Suprapubic skin (tissue), 3 donors: ENCODE measurements around the gene LRRC8C.

ENCODE experiments used
- POLR2A ChIP-seq, 2 donors: fragments of 450-650 bp; IDR thresholded peaks; one replicate each; pipeline ENCODE4 v1.6.1; 2017; ENCODE audit warnings: antibody characterized with exemption in 2 of 2, mild to moderate bottlenecking in 2 of 2, moderate library complexity in 2 of 2
- TF ChIP-seq, protein P1 (sequence below), 2 donors: fragments of 200-600 bp in 1 of 2; fragments of 450-650 bp in 1 of 2; sonication (generic) in 1 of 2; IDR thresholded peaks; one replicate each; pipeline ENCODE4 v1.5.1; 2016 to 2019; ENCODE audit warnings: antibody characterized with exemption in 2 of 2, mild to moderate bottlenecking in 1 of 2, moderate library complexity in 1 of 2

DNA sequence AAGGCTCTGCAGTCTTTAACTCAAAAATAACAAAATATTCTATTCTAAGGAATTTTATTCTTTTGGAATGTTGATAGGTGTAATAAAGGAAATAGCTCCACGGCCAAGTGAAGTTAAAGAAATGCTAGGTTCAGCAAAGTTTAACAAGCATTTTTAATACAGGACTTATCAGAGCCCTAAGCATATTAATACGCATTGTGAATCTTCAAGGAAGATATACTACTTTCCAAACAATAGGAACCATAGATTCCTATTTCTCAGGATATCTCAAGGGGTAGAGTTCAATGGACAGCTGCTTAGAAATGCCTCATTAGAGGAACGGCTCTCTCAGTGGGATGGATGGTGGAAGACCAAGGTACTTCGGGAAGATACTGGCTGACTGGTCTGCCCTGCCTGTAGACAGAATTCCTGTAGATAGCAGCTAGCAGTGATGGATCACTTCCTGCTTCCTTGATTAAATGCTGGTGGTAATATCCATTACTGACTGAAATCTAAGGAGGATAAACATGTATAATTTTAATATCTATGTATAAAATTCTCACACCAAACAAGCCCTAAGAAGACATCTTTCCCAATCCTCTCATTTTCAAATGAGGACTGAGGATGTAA lies 8.1 kb upstream of the LRRC8C start:
- no peak for TF ChIP-seq POLR2A (IDR thresholded peaks at IDR 0.05)
- TF ChIP-seq, protein P1, sequence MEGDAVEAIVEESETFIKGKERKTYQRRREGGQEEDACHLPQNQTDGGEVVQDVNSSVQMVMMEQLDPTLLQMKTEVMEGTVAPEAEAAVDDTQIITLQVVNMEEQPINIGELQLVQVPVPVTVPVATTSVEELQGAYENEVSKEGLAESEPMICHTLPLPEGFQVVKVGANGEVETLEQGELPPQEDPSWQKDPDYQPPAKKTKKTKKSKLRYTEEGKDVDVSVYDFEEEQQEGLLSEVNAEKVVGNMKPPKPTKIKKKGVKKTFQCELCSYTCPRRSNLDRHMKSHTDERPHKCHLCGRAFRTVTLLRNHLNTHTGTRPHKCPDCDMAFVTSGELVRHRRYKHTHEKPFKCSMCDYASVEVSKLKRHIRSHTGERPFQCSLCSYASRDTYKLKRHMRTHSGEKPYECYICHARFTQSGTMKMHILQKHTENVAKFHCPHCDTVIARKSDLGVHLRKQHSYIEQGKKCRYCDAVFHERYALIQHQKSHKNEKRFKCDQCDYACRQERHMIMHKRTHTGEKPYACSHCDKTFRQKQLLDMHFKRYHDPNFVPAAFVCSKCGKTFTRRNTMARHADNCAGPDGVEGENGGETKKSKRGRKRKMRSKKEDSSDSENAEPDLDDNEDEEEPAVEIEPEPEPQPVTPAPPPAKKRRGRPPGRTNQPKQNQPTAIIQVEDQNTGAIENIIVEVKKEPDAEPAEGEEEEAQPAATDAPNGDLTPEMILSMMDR (IDR thresholded peaks at IDR 0.05) = no peak
